Muscle of leg (tissue), 11 donors: Measurements from ENCODE around the gene ITIH5. TPM values are rescaled to one million over a fixed set of nuclear protein-coding genes. Genes with fewer than 3 reads are reported as not detected.
A peak's percentile ranks its signal among the peaks of the same experiment; 100 is the strongest.
"Not testable (repeated sequence)": the region's sequence is repeated elsewhere in the genome, so short reads cannot be mapped to it uniquely, and the experiment has no call there.

Experiments
- DNase-seq: peaks from one replicate; pipeline ENCODE4 v3.0.0; 2013
- H3K27ac ChIP-seq: one replicate; pipeline ENCODE4 v1.5.1; 2013; ENCODE audit warnings: mild to moderate bottlenecking, low read length, control low read depth
- H3K27me3 ChIP-seq: one replicate; pipeline ENCODE4 v1.6.1; 2013; ENCODE audit warnings: low read length; ENCODE audit not compliant: control insufficient read depth, insufficient read depth
- H3K36me3 ChIP-seq: one replicate; pipeline ENCODE4 v1.6.1; 2013; ENCODE audit warnings: low read length; ENCODE audit not compliant: control insufficient read depth, insufficient read depth
- H3K4me1 ChIP-seq: one replicate; pipeline ENCODE4 v1.6.1; 2013; ENCODE audit warnings: low read length; ENCODE audit not compliant: control insufficient read depth, insufficient read depth
- H3K4me3 ChIP-seq: one replicate; pipeline ENCODE4 v1.5.1; 2013; ENCODE audit warnings: low read length, control low read depth
- H3K9me3 ChIP-seq: replicated peaks from 2 replicates; pipeline ENCODE4 v1.6.1; 2013; ENCODE audit warnings: low read depth, low read length; ENCODE audit not compliant: control insufficient read depth
- WGBS: methylation state at CpG from one replicate; pipeline ENCODE4 v1.1.5; 2013; ENCODE audit warnings: missing lambda C conversion rate; ENCODE audit not compliant: insufficient coverage; 5-methylcytosine and 5-hydroxymethylcytosine counted together
- polyA plus RNA-seq, 8 donors: library from polyadenylated mRNA; unstranded; fragments of 120-200 nt; gene quantifications; one replicate each; pipeline versions ENCODE4 v1.2.1 to v1.2.3, GENCODE V29; 2013; ENCODE audit warnings: inconsistent platforms in 1 of 8, low replicate concordance in 1 of 8; ENCODE audit not compliant: insufficient read length in 8 of 8, insufficient read depth in 1 of 8
- total RNA-seq: library from RNA; stranded (reverse); fragments of 120-200 nt; gene quantifications from one replicate; pipeline ENCODE4 v1.2.4, GENCODE V29; 2013

The ITIH5 gene
- total and polyA plus RNA-seq, 9 donors = 34.2 to 60.2 (median 48.7) TPM

GRCh38 chr10:7690885-7691597 lies 24.3 kb upstream of the ITIH5 start:
- H3K27ac ChIP-seq, H3K4me3 ChIP-seq, H3K9me3 ChIP-seq, H3K27me3 ChIP-seq, H3K4me1 ChIP-seq, H3K36me3 ChIP-seq, DNase-seq: not testable (repeated sequence)
- WGBS = no CpG with 5 or more reads among the region's 3 CpGs

GRCh38 chr10:7689591-7689990 lies 22.8 kb upstream of the ITIH5 start:
- Histone ChIP-seq H3K9me3 (peaks cover 4% of the 10 kb centered on the region), H3K27me3 (no peaks in the 10 kb centered on the region), H3K4me1 (no peaks in the 10 kb centered on the region), H3K36me3 (no peaks in the 10 kb centered on the region), H3K27ac (no peak overlapping the region), H3K4me3 (no peak overlapping the region)
- DNase-seq = no peak

GRCh38 chr10:7687228-7687907 lies 20.6 kb upstream of the ITIH5 start:
- H3K9me3 ChIP-seq = peaks cover 4% of the 10 kb centered on the region
- H3K36me3 ChIP-seq = no peaks in the 10 kb centered on the region
- DNase-seq = peak; percentile 95
- H3K27me3 ChIP-seq = no peaks in the 10 kb centered on the region
- 22% methylated on average over 11 of the region's 20 CpGs for WGBS
- H3K4me3 ChIP-seq = no peak overlapping the region
- H3K27ac ChIP-seq = no peak overlapping the region
- H3K4me1 ChIP-seq = no peaks in the 10 kb centered on the region

- H3K27ac ChIP-seq = no peak overlapping the region
- H3K27me3 ChIP-seq = no peaks in the 10 kb centered on the region
- 82% methylated on average over 5 of the region's 13 CpGs for WGBS
- H3K4me3 ChIP-seq = no peak overlapping the region
- DNase-seq = no peak
- H3K36me3 ChIP-seq = no peaks in the 10 kb centered on the region
- H3K9me3 ChIP-seq = peaks cover 4% of the 10 kb centered on the region
- no peaks in the 10 kb centered on the region for H3K4me1 ChIP-seq
Observed at GRCh38 chr10:7686351-7687171, 19.8 kb upstream of the ITIH5 start.

- H3K27me3 ChIP-seq, H3K4me1 ChIP-seq, DNase-seq, H3K4me3 ChIP-seq, H3K36me3 ChIP-seq, H3K27ac ChIP-seq, H3K9me3 ChIP-seq: not testable (repeated sequence)
- WGBS = no CpG with 5 or more reads among the region's 5 CpGs
Observed at GRCh38 chr10:7680078-7680477, 13.3 kb upstream of the ITIH5 start.

- WGBS = no CpG with 5 or more reads among the region's 1 CpG
Observed at GRCh38 chr10:7679256-7679655, 12.5 kb upstream of the ITIH5 start.

GRCh38 chr10:7672341-7673134 lies 5.8 kb upstream of the ITIH5 start:
- 87% methylated on average over 18 of the region's 23 CpGs for WGBS
- DNase-seq = peak; percentile 79
- peaks cover 6% of the 10 kb centered on the region for H3K27me3 ChIP-seq
- no peaks in the 10 kb centered on the region for H3K36me3 ChIP-seq
- H3K4me1 ChIP-seq = peaks cover 11% of the 10 kb centered on the region
- H3K9me3 ChIP-seq = no peaks in the 10 kb centered on the region
- H3K27ac ChIP-seq = peak overlapping the region; percentile 26
- H3K4me3 ChIP-seq = no peak overlapping the region

More at GRCh38 chr10:7679256-7679655, 12.5 kb upstream of the ITIH5 start:
- Histone ChIP-seq H3K27me3 (no peaks in the 10 kb centered on the region), H3K4me3 (no peak overlapping the region), H3K4me1 (no peaks in the 10 kb centered on the region), H3K9me3 (no peaks in the 10 kb centered on the region), H3K27ac (no peak overlapping the region), H3K36me3 (no peaks in the 10 kb centered on the region)
- no peak for DNase-seq

- H3K27me3 ChIP-seq = peaks cover 13% of the 10 kb centered on the region
- WGBS = no CpG with 5 or more reads among the region's 3 CpGs
- H3K4me1 ChIP-seq = peaks cover 23% of the 10 kb centered on the region
Observed at GRCh38 chr10:7670157-7670556, 3.4 kb upstream of the ITIH5 start.

GRCh38 chr10:7667262-7668141 lies 736 bp upstream of the ITIH5 start:
- no peaks in the 10 kb centered on the region for H3K9me3 ChIP-seq
- H3K27ac ChIP-seq = peak overlapping the region; percentile 42
- no peaks in the 10 kb centered on the region for H3K36me3 ChIP-seq
- H3K27me3 ChIP-seq = peaks cover 13% of the 10 kb centered on the region
- WGBS = under 1% methylated on average over 33 of the region's 44 CpGs
- peaks cover 24% of the 10 kb centered on the region for H3K4me1 ChIP-seq
- peak overlapping the region; percentile 38 for H3K4me3 ChIP-seq
- peak; percentile 51 for DNase-seq

More at GRCh38 chr10:7670157-7670556, 3.4 kb upstream of the ITIH5 start:
- H3K36me3 ChIP-seq = no peaks in the 10 kb centered on the region
- no peaks in the 10 kb centered on the region for H3K9me3 ChIP-seq
- no peak for DNase-seq
- no peak overlapping the region for H3K27ac ChIP-seq
- H3K4me3 ChIP-seq = no peak overlapping the region
